Ishikawa (cell line): ENCODE measurements around the gene DAGLB.

Experiments
- EP300 ChIP-seq: IDR thresholded peaks from 2 replicates; pipeline ENCODE4 v1.6.1; 2012; ENCODE audit warnings: borderline replicate concordance
- NFIC ChIP-seq: IDR thresholded peaks from 2 replicates; pipeline ENCODE4 v1.6.1; 2012
- RAD21 ChIP-seq: IDR thresholded peaks from 2 replicates; pipeline ENCODE4 v1.6.1; 2012; ENCODE audit warnings: low read depth
- TAF1 ChIP-seq: IDR thresholded peaks from 2 replicates; pipeline ENCODE4 v1.6.1; 2012; ENCODE audit warnings: low read depth, mild to moderate bottlenecking
- TEAD4 ChIP-seq: IDR thresholded peaks from 2 replicates; pipeline ENCODE4 v1.6.1; 2012
- TF ChIP-seq, protein P1 (sequence below): IDR thresholded peaks from 2 replicates; pipeline ENCODE4 v1.6.1; 2012; ENCODE audit warnings: low read depth, mild to moderate bottlenecking
- TF ChIP-seq, protein P2 (sequence below): IDR thresholded peaks from 2 replicates; pipeline ENCODE4 v1.6.1; 2012
- TF ChIP-seq, protein P3 (sequence below): IDR thresholded peaks from 2 replicates; pipeline ENCODE4 v1.6.1; 2012

DNA sequence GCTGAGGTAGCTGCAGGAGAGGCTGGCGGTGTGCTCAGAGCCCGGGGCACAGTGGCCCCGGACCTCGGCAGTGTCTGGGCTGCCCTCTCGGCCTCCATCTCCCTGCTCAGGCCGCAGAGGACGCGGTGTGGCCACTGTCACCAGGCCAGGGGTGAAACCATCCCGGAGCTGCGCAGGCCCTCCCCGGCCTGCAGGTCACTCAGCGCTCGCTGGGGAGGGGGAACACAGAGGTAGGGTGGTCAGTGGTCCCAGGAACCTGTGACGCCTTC is 49.8 kb upstream of the DAGLB start:
- TF ChIP-seq TEAD4: no peak
- no peak for TF ChIP-seq NFIC
- TF ChIP-seq TAF1: no peak
- TF ChIP-seq, protein P1, sequence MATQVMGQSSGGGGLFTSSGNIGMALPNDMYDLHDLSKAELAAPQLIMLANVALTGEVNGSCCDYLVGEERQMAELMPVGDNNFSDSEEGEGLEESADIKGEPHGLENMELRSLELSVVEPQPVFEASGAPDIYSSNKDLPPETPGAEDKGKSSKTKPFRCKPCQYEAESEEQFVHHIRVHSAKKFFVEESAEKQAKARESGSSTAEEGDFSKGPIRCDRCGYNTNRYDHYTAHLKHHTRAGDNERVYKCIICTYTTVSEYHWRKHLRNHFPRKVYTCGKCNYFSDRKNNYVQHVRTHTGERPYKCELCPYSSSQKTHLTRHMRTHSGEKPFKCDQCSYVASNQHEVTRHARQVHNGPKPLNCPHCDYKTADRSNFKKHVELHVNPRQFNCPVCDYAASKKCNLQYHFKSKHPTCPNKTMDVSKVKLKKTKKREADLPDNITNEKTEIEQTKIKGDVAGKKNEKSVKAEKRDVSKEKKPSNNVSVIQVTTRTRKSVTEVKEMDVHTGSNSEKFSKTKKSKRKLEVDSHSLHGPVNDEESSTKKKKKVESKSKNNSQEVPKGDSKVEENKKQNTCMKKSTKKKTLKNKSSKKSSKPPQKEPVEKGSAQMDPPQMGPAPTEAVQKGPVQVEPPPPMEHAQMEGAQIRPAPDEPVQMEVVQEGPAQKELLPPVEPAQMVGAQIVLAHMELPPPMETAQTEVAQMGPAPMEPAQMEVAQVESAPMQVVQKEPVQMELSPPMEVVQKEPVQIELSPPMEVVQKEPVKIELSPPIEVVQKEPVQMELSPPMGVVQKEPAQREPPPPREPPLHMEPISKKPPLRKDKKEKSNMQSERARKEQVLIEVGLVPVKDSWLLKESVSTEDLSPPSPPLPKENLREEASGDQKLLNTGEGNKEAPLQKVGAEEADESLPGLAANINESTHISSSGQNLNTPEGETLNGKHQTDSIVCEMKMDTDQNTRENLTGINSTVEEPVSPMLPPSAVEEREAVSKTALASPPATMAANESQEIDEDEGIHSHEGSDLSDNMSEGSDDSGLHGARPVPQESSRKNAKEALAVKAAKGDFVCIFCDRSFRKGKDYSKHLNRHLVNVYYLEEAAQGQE: no peak
- TF ChIP-seq EP300: no peak
- no peak for TF ChIP-seq RAD21
- TF ChIP-seq, protein P2, sequence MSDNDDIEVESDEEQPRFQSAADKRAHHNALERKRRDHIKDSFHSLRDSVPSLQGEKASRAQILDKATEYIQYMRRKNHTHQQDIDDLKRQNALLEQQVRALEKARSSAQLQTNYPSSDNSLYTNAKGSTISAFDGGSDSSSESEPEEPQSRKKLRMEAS: no peak
- TF ChIP-seq, protein P3, sequence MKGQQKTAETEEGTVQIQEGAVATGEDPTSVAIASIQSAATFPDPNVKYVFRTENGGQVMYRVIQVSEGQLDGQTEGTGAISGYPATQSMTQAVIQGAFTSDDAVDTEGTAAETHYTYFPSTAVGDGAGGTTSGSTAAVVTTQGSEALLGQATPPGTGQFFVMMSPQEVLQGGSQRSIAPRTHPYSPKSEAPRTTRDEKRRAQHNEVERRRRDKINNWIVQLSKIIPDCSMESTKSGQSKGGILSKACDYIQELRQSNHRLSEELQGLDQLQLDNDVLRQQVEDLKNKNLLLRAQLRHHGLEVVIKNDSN: no peak
